Neural crest cell (in vitro differentiated cells): ENCODE results near the gene TCAP. TPM values are rescaled to one million over a fixed set of nuclear protein-coding genes. Genes with fewer than 3 reads are reported as not detected.
"Not testable (repeated sequence)": the region's sequence is repeated elsewhere in the genome, so short reads cannot be mapped to it uniquely, and the experiment has no call there.

ENCODE experiments used
- DNase-seq: peaks from one replicate; pipeline ENCODE4 v3.0.0; 2021; ENCODE audit warnings: low read depth, mixed read lengths, low spot score
- H3K27ac Mint-ChIP-seq: one replicate; pipeline ENCODE4 v1.8.0; 2021; ENCODE audit warnings: mild to moderate bottlenecking, mixed read lengths; ENCODE audit not compliant: unreplicated experiment
- H3K27me3 Mint-ChIP-seq: 2 replicates; pipeline ENCODE4 v1.8.0; 2021; ENCODE audit warnings: low read depth, mild to moderate bottlenecking, mixed read lengths
- H3K36me3 Mint-ChIP-seq: 2 replicates; pipeline ENCODE4 v1.8.0; 2021; ENCODE audit warnings: low read depth, mild to moderate bottlenecking, mixed read lengths
- H3K4me1 Mint-ChIP-seq: 2 replicates; pipeline ENCODE4 v1.8.0; 2021; ENCODE audit warnings: mixed read lengths
- H3K4me3 Mint-ChIP-seq: one replicate; pipeline ENCODE4 v1.8.0; 2021; ENCODE audit warnings: mild to moderate bottlenecking, mixed read lengths
- H3K9me3 Mint-ChIP-seq: 2 replicates; pipeline ENCODE4 v1.8.0; 2021; ENCODE audit warnings: mixed read lengths
- total RNA-seq: library from RNA; stranded (reverse); gene quantifications from 2 replicates; pipeline ENCODE4 v1.2.1, GENCODE V29; 2021
- TF ChIP-seq, protein P1 (sequence below): fragments of 200-600 bp; sonication (generic); conservative IDR thresholded peaks from 2 replicates; pipeline ENCODE4 v1.5.0; 2021; ENCODE audit warnings: antibody characterized with exemption, mild to moderate bottlenecking

Gene TCAP
- total RNA-seq, 1 donor from 2014 or later: 2.8 TPM

- DNase-seq: no peak
- Mint-ChIP-seq H3K27ac (no peak overlapping the region), H3K27me3 (no peaks in the 10 kb centered on the region), H3K4me1 (peaks cover 18% of the 10 kb centered on the region), H3K36me3 (no peaks in the 10 kb centered on the region), H3K4me3 (no peak overlapping the region), H3K9me3 (no peaks in the 10 kb centered on the region)
- TF ChIP-seq, protein P1, sequence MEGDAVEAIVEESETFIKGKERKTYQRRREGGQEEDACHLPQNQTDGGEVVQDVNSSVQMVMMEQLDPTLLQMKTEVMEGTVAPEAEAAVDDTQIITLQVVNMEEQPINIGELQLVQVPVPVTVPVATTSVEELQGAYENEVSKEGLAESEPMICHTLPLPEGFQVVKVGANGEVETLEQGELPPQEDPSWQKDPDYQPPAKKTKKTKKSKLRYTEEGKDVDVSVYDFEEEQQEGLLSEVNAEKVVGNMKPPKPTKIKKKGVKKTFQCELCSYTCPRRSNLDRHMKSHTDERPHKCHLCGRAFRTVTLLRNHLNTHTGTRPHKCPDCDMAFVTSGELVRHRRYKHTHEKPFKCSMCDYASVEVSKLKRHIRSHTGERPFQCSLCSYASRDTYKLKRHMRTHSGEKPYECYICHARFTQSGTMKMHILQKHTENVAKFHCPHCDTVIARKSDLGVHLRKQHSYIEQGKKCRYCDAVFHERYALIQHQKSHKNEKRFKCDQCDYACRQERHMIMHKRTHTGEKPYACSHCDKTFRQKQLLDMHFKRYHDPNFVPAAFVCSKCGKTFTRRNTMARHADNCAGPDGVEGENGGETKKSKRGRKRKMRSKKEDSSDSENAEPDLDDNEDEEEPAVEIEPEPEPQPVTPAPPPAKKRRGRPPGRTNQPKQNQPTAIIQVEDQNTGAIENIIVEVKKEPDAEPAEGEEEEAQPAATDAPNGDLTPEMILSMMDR: no peak
Observed at GRCh38 chr17:39706921-39707337, 41.8 kb downstream of the TCAP start.

GRCh38 chr17:39709319-39709997 is 44.3 kb downstream of the TCAP start:
- Mint-ChIP-seq H3K36me3 (no peaks in the 10 kb centered on the region), H3K27me3 (no peaks in the 10 kb centered on the region), H3K4me1 (no peaks in the 10 kb centered on the region), H3K27ac (peak overlapping the region; percentile 8), H3K9me3 (no peaks in the 10 kb centered on the region), H3K4me3 (no peak overlapping the region)
- no peak for DNase-seq
- TF ChIP-seq, protein P1: no peak

GRCh38 chr17:39709998-39710964 is 45.1 kb downstream of the TCAP start:
- H3K36me3 Mint-ChIP-seq: no peaks in the 10 kb centered on the region
- no peak overlapping the region for H3K27ac Mint-ChIP-seq
- no peaks in the 10 kb centered on the region for H3K27me3 Mint-ChIP-seq
- H3K4me1 Mint-ChIP-seq: no peaks in the 10 kb centered on the region
- TF ChIP-seq, protein P1: no peak
- no peak overlapping the region for H3K4me3 Mint-ChIP-seq
- H3K9me3 Mint-ChIP-seq: no peaks in the 10 kb centered on the region
- DNase-seq: no peak

DNA sequence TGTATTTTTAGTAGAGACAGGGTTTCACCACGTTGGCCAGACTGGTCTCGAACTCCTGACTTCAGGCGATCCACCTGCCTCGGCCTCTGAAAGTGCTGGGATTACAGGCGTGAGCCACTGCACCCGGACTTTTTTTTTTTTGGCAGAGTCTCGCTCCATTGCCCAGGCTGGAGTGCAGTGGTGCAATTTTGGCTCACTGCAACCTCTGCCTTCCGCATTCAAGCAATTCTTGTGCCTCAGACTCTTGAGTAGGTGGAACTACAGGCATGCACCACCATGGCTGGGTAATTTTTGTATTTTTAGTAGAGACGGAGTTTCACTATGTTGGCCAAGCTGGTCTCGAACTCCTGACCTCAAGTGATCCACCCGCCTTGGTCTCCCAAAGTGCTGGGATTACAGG is 45.9 kb downstream of the TCAP start:
- not testable (repeated sequence) for H3K4me1 Mint-ChIP-seq, H3K4me3 Mint-ChIP-seq, DNase-seq, H3K9me3 Mint-ChIP-seq, H3K36me3 Mint-ChIP-seq, H3K27ac Mint-ChIP-seq, H3K27me3 Mint-ChIP-seq

- DNase-seq: no peak
- H3K4me1 Mint-ChIP-seq: no peaks in the 10 kb centered on the region
- TF ChIP-seq, protein P1: no peak
- H3K9me3 Mint-ChIP-seq: no peaks in the 10 kb centered on the region
- H3K4me3 Mint-ChIP-seq: no peak overlapping the region
- H3K36me3 Mint-ChIP-seq: no peaks in the 10 kb centered on the region
- H3K27me3 Mint-ChIP-seq: no peaks in the 10 kb centered on the region
- no peak overlapping the region for H3K27ac Mint-ChIP-seq
Observed at GRCh38 chr17:39711851-39712250, 46.7 kb downstream of the TCAP start.

GRCh38 chr17:39714234-39714633 is 49.1 kb downstream of the TCAP start:
- H3K4me3 Mint-ChIP-seq: no peak overlapping the region
- no peaks in the 10 kb centered on the region for H3K36me3 Mint-ChIP-seq
- H3K27me3 Mint-ChIP-seq: no peaks in the 10 kb centered on the region
- no peak for DNase-seq
- no peak overlapping the region for H3K27ac Mint-ChIP-seq
- TF ChIP-seq, protein P1: no peak
- H3K4me1 Mint-ChIP-seq: no peaks in the 10 kb centered on the region
- H3K9me3 Mint-ChIP-seq: no peaks in the 10 kb centered on the region
